H4 (cell line): ENCODE measurements around the gene TNFSF10. TPM values are rescaled to one million over a fixed set of nuclear protein-coding genes. Genes with fewer than 3 reads are reported as not detected.
"Not testable (repeated sequence)": the region's sequence is repeated elsewhere in the genome, so short reads cannot be mapped to it uniquely, and the experiment has no call there.

Source experiments
- DNase-seq: peaks from one replicate; pipeline ENCODE4 v3.0.0-alpha.2; 2015; ENCODE audit warnings: low spot score
- total RNA-seq: library from RNA; depleted of rRNA; stranded (reverse); fragments of >200 nt; shearing (Covaris generic); gene quantifications from 2 replicates; pipeline ENCODE4 v1.2.3, GENCODE V29; 2014

TNFSF10 gene
- total RNA-seq, 1 experiment from 2014 or later: 9.5 TPM

DNA sequence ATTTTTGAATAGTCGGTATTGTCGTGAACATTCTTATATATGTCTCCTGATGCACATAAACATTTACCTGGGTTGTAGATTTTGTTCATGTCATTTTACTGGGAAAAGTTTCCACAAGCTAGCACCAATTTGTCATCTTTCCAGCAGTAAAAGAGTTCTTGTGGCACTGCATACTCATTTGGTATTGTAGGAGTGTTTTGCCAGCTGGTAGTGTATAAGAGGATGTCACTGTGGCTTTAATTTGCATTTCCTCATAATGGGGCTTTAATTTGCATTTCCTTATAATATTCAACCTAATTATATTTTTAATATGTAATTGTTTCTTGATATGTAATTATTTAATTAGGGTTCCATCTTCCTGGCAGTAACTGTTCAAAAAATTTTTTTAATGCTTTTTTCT lies 21.2 kb upstream of the TNFSF10 start:
- no peak for DNase-seq

DNA sequence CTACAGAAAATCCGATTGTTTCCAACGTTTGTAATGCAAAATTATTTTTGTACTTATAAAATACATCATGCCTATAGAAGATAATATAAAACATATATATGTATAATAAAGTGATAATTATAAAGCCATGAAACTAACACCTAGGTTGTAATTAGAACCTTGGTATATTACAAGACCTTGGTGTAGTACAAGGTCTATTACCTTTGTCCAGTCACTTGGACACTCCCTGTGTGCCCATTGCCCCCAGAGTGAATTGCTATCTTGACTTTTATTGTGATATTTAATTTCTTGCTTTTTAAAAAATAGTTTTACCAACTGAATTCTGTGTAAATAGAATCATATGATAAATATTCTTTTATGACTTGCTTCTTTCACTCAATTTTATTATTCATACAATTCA lies 20.7 kb upstream of the TNFSF10 start:
- DNase-seq: no peak

DNA sequence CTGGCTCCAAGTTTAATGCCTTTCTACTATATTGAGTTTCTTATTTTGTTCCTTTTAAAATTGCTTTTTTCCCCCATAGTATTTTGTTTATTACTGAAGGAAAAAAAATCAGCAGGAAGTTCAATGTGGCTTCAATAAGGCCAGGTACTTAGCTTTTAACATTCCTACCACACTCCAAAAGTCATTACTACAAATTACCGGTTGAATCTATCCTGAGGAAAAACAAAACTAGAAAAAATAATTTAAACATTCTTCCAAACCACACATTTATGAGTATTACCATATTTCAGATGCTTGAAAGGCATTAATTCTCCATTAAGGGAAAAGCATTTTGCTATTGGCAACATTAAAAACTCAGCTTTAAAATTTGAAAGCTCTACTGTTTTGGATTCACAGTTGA lies 20.2 kb upstream of the TNFSF10 start:
- no peak for DNase-seq

DNA sequence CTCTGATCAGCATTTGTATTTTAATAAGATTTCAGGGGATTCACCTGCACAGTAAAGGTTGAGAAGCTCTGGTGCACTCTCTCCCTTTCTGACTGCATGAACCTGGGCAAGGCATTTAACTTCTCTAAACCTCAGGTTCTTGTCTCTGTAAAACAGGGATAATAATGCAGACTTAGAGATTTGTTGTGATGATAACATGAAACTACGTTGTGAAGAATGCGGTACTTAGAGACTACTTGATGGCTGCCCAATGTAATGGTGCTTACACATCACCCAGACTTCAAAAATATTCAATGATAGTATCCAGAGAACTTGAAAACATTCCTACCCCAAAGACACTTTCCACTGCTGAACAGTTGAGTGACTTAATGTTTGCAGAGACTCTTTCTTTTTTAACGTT lies 19.8 kb upstream of the TNFSF10 start:
- no peak for DNase-seq

DNA sequence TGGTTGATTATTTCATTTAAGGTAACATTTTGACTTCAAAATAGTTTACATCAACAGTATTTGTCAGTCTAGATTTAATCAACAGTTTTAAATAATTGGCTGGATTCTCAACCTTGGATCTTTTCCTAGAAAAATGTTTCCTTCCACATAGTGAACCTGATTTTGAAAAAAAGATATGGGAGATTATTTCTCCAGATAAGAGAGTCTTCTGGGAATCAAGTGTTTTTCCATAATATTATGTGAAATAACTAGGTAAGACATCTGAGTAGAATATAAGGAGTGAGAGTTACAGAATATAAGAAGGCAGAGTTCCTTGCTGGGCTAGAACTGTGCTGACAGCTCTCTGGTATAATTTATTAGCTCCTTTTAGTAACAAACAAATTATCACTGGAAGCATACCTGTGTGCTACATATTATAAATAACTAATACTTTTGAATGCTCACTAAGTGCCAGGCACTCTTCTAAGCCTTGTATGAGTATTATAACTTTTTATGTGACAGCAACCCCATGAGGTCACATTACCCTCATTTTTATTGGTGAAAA lies 18.8 kb upstream of the TNFSF10 start:
- DNase-seq: no peak

DNA sequence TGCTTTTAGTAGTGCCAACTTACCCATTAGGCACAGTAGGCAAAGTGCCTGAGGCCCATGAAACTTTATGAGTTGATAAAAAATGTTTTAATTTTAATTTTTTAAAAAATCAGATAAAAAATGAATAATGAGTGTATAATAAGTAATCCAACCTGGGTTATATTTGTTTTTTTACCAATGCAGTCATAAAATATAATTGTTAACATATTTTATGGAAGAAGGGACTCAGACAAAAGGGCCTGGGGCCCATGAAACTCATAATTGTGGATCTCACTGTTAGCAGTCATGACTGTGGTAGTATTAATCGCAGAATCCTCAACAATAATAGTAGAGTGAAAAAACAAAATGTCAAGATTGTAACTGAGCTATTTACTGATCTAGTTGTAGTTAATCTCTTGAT lies 16.8 kb upstream of the TNFSF10 start:
- no peak for DNase-seq

DNA sequence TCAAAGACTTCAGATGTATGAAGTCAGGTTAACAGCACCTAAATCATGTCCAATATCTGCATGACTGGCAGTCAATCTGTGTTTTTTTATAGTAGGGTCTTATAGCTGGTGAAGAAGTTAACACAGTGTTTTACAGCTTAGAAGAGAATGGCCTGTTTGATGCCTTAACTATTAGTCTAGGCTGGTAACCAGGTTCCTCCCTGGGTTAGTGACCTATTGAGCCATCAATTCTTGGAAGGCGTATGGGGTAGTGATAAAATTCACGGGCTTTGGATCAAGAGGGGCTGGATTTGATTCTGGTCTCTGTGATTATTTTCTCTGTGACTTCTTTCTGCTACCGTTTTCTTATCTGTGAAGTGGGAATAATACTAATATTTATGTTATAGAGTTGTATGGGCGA lies 16.0 kb upstream of the TNFSF10 start:
- DNase-seq: no peak

DNA sequence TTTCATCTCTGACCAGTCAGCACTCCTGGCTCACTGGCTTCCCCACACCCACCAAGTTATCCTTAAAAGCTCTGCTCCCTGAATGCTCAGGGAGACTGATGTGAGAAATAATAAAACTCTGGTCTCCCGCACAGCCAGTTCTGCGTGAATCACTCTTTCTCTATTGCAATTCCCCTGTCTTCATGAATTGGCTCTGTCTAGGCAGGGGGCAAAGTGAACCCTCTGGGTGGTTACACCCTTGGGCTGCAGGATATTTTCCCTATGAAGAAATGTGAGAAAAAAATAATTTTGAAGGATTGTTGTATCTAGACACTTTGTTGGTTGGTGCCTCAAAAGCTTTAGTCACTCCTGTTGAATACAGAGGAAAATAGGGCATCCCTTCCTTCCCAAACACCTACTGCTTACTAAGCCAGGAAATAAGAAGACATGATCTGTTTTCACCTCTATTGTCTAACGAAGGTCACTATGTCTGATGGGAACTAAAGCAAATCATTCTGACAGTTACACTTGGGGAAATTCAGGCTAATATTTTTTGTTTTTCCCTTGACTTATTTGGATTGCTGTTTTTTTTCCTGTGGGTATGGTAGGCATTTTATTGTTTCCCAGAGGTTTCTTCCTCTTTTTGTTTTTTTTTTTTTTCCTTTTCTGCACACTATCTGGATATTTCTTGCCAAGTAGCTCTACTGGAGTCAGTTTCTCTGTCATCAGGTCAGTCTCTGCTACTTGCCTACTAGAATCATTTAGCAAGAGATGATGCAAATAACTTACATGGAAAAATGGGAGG lies 15.3 kb upstream of the TNFSF10 start:
- no peak for DNase-seq

DNA sequence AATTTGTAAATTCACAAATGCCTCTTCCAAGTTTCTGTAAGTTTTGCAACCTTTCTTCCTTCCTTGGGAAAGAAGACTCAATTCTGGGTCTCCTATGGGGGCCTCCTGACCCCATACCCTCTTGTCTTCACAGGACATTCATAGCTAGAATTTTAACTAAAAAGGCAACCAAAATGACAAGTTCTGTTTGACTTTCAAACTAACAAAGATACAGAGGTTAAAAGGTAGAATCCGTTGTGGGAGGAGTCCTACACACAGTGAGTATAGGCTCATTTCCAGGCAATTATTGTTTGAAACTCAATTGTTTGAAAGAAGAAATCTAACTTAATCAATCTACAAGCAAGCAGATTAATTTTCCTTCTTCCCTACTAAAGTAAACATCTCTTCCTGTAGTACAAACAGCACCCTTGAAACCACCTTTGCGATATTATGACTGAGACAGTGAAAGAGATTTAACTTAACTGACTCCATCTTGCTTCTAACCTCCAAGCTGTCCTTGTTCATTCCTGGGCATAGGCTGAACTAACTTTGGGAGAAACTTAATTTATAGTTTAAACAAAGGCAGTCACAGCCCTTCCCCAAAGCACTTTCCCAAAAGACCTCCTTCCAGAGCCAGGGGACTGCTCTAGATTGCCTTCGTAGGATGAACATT lies 14.4 kb upstream of the TNFSF10 start:
- DNase-seq: no peak

DNA sequence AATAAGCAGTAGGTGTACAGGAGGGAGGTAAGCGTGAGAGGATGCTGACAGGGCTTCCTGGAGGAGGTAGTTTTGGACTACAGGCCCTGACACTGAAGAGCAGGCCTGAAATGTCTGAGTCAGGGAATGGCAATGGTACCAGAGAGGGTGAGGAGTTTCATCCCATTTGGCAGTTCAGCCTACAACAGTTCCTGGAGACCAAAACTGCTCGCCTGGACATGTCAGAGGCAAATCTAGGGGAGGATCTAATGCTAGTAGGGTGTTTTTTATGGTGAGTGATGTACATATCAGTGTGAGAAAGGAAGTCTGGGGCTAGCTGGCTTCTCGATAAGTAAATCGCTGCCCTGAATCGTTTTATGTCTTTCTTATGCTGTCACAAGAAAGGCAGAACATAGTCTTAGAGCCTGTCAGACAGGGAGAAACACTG lies 13.8 kb upstream of the TNFSF10 start:
- no peak for DNase-seq

DNA sequence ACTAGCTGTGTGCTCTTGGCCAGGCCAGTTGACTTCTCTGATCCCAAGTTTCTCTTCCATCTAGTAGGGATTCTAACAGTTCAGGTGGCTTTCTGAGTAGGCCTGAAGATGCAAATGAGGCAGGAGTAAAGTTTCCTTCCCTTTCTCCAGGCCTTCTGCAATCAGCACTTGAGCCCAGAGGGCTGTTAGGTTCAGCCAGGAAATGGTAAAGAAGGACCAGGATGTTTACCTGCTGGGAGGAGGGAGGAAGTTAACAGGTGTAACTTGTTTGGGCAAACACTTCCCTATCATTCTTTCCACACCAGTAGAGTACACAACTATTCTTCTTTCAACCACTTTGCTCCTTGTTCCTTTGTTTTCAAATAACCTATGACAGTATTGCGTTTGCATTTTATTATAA lies 13.3 kb upstream of the TNFSF10 start:
- DNase-seq: no peak

DNA sequence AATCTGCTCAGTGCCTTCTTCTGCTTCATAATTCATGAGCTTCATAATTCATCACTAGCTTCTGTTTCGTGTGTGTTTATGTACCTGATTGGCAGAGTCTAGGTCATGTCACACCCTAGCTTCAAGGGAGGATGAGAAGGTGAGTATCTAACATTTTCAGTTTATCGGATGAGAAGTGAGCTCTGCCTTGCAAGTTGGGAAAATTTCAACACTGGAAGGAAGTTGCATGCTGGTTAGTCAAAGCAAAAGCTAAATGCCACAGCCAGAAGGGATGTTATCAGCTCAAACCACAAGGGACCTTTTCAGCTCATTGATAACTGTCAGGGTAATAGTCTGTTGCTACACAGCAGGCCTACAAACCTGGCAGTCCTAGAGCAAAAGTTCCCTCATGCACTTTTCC lies 7.3 kb upstream of the TNFSF10 start:
- DNase-seq: no peak

DNA sequence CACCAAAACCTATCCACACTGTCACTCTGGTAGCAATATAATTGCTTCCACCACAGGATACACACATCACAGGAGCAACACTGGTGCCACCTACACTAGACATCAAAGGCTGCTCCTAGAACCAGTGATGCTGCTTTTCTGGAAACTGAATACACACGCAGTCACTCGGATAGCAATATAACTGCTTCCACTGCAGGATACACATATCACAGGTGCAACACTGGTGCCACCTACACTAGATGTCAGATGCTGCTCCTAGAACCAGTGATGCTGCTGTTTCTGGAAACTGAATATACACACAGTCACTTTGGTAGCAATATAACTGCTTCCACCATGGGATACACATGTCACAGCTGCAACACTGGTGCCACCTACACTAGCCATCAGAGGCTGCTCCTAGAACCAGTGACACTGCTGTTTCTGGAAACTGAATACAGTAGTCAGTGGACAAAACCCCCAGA lies 6.9 kb upstream of the TNFSF10 start:
- no peak for DNase-seq

DNA sequence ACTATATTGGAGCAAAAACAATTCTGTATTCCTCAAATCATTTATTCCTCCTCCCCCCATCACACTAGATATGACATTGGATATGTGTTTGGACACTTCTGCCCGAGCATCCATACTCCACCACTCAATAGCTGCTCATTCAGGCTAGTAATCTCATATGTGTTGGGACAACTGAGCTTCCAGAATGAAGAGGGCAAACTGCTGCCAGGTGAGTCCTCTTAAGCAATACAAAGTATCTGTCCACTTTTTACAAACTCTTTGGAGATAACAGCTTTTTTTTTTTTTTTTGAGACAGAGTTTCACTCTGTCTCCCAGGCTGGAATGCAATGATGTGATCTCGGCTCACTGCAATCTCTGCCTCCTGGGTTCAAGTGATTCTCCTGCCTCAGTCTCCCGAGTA lies 5.4 kb upstream of the TNFSF10 start:
- DNase-seq: no peak

DNA sequence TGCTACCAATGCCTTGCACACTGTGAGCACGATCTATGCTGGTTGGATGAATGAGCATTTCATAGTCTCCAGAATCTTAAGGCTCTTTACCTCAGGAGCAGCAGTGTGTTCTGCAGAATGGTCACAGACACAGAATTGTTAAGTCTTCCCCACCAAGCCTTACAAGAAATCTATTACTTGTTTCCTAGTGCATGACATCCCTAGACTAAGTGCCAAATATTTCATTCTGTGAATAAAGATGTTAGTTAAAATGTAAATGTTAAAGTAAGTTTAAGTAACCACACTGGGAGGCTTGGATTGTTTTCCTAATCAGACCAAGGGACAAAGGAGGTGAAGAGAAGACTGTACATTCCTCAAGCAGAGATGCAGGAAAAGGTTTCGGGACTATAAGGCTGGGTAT lies 4.1 kb upstream of the TNFSF10 start:
- no peak for DNase-seq

DNA sequence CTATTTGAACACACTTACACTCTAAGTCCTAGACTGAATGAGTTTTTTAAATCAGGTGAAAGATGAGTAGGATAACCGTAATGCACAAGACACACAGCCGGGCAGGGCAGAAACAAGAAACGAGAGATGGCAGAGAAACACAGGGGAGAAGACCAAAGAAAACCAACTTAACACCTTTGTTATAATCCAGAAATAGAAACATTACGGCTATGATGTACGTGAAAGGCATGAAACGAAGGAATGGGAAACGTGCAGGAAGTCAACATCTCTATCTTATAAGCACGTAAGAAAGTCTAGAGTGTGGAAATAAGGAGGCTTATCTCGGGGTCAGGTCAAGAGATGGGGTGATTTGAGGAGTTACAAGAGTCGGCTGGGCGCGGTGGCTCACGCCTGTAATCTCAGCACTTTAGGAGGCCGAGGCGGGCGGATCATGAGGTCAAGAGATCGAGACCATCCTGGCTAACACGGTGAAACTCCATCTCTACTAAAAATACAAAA lies 1.9 kb upstream of the TNFSF10 start:
- no peak for DNase-seq

DNA sequence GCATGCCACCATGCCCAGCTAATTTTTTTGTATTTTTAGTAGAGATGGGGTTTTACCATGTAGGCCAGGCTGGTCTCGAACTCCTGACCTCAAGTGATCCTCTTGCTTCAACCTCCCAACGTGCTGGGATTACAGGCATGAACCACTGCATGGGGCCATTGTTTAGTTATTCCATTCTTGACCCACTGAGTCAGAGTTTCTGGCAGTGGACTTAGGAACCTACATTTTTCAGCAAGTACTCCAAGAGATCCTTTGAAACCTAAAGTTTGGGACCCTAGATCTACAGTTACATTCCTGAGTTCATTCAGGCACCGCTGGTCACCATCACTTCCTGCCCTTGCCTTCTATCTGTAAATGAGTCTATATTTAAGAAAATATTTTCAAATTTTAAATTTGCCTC lies 1.4 kb upstream of the TNFSF10 start:
- no peak for DNase-seq

DNA sequence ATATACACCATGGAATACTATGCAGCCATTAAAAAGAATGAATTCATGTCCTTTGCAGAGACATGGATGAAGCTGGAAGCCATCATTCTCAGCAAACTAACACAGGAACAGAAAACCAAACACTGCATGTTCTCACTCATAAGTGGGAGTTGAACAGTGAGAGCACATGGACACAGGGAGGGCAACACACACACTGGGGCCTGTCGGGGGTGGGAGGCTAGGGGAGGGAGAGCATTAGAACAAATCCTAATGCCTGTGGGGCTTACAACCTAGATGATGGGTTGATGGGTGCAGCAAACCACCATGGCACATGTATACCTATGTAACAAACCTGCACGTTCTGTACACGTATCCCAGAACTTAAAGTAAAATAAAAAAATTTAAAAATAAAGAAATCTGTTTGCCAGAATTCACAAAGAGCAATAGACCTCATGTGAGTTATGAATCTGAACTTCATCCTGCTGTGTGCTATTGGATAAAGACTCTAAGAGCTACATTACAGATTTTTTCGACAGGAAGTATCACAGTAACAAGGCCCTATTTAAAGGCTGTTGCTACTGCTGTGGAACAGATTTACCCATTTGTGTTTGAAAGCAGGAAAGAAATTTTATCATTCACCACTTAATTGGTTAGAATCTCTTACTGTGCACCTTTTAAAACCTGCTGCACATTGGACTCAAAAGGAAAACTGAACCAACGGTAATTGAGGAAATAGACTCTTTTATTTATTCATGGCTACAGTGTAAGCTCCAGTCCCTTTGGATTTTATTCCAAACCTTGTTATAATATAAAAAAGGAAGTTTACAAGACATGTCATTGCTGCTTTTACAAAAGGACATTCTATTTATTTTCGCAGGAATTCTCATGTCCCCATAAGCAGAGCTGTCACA lies 1.1 kb downstream of the TNFSF10 start:
- DNase-seq: not testable (repeated sequence)

DNA sequence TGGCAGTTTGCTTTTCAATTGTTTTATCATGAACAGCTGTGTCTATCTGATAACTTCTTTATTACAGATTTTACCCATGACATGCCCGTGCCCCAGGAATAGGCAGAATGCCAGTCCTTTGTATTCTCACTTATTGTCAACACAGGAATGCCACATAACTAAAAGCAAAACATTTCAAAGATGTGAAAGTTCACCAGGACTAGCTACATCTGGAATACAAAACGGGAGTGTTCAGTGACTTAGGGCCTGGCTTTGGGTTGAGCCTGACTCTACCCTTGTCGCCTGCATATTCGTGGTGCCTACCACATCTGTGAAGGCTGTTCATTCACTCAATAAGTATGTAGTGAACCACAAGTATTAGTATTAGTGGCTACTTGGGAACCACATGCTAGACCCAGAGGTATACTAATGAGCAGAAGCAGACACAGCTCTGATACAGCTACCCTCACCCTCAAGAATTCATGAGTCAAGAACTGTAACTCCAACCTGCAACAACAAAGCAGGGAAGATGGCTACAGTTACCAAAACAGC lies 2.9 kb downstream of the TNFSF10 start:
- DNase-seq: peak; percentile 89

DNA sequence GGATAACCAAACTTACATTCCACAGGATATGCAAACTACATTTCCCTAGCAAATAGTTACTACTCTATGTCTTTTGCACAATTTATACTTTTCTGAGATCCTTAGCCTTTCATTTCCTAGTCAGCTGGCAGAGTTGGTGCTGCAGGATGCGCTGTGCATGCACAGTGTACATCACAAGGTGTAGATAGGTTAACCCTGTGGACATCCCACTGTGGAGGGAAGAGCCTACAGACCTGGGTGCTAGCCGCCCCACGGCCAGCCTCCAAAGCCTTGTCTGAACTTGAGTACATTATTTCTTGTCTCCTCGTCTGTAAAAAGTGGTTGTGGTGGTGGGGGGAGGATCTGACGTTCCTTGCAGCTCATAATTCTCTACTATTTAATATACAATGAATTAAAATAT lies 3.5 kb downstream of the TNFSF10 start:
- no peak for DNase-seq

DNA sequence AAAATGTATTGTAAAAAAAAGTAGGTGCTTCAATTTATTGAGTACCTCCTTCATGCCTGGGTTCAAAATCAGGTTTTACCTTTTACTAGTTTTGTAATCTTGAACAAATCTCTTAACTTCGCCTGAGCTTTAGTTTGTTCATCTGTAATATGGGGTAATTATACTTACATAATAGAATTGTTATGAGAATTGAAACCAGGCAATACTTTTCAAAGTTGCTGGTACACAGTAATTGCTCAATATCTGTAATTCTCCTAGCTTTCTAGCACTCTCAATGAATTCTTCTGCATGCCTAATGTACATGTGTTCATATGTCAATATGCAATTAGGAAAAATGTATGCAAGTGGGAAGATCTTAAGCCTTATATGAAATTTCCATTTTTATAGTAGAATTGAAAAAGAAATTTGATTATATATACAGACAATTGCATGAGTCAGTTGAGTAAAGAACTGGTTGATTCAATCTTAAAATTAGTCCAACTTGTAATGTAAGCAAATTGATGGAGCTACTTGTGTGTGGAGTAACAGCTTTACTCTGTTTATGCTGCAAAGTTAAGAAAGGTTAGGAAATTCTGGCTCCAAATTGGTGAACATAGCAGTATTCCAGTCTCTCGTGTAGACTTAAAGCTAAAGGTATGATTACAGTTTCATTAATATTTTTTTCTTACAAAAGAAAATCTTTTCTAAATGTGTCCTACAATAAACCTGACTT lies 4.1 kb downstream of the TNFSF10 start:
- DNase-seq: no peak
